ENCODE results near the gene MGAT5.

The MGAT5 gene

DNA sequence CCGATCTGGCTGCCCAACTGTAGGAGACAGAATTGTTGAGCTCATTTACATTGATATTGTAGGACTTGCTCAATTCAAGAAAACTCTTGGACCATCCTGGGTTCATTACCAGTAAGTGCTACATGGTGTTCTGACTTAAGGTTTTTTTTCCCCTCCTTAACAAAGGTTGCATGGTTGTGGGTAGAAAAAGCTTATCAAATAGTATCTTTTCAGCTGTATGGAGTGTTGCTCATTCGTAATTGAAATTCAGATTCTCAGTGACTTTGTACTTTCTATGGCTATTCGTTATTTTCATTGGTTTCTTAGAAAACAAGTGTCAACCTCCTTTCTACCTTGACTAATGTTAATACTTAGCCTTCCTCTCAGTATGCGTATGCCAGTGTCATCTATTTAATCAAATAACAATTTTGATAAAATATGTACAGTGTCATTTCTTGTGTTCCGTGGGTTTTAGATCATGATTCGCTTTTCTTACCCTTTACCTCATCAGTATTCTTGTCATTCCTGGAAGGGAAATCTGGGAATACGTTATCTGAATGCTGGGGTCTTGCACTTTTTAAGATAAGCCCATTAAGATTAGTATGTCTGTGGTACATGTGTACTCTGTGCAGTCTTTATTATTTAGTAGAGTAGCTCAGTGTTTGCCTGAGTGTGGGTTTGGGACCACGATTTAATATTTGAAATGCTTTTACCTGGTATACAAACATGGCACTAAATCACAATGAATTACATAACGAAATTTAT, 91.3 kb downstream of the MGAT5 start:
- no peak for DNase-seq

DNA sequence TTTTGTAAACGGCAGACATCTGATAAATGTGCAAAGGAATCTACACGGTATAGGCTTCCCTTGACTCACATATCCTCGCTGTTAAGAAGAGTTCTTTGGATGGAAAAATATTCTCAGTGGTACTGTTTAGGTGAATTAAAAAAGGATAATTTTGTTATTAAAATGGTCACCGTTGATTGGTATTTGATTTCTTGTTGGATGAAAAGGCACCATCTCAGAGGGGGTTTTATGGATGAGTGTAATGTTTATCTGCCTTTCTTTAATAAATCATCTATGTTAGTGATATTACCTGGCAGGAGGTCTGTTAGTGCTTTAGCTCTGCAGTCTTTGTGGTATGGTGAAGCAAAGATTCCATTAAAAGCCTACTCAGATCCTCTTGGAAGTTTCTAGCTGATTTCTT, 92.3 kb downstream of the MGAT5 start:
- no peak for DNase-seq

DNA sequence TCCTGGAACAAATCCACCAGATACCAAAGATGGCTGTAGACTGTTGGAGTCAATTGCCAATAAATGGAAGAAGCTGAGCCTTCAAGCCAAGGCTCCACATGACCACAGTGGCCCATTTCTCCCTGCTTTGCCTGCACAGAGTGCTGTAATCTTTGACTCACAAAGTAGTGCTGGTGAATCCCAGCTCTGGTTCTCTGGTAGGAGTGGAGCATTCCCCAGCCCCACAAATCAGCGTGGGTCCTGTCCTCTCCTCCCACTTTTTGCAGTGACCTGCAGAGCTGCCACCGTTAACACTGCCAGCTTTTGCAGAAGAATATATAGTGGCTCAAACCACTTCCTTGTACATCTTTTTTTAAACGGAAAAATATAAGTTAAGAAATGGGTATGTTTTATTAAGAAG, 93.9 kb downstream of the MGAT5 start:
- DNase-seq: no peak

DNA sequence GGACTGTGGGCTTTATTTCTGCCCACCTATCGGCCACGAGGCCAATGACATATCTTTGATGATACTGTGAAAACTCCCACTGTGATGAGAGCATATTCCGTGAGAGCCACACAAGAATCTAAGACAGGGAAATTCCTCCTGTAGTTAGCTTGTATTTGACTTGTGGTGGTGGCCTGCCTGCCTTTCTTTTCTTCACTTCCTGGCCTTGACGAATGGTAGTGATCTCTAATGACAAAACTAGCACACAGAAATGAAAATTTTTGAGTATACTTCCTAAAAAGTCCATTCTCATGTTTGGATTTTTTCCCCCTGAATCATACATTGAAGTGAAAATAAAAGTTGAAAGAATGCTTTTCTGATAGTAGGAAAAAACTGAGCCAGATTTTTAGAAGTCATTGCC, 94.4 kb downstream of the MGAT5 start:
- no peak for DNase-seq

DNA sequence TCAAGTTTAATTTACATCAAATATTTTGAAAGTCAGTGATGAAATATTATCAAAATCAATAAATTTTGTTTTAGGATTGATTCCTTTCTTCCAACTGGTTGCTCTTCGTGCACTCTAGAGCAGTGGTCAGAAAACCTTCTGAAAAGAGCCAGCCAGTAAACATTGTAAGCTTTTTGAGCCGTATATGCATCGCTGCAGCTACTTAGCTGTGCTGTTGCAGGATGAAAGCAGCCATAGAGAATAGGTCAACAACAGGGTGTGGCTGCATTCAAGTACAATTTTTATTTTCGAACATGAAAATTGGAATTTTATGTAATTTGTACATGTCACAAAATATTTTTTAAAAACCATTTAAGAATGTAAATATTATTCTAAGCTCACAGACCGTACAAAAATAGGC, 94.9 kb downstream of the MGAT5 start:
- no peak for DNase-seq

DNA sequence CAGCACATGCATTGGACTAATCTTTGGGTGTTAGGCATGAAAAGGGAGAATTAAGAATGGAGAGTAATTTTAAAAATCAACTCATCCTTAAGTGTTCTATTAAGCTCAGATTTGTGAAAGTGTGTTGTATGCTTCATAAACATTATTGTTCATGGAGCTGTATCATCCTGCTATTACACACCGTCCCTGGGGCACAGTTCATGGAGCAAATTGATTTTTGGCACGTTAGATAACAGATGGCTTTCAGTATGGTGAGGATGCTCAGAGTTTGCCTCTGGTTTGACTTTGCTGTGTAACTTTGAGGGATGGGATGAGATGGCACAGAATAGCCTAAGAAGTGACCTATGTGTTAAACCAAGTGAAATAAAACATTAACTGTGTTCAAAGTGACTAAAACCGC, 97.1 kb downstream of the MGAT5 start:
- DNase-seq: no peak

DNA sequence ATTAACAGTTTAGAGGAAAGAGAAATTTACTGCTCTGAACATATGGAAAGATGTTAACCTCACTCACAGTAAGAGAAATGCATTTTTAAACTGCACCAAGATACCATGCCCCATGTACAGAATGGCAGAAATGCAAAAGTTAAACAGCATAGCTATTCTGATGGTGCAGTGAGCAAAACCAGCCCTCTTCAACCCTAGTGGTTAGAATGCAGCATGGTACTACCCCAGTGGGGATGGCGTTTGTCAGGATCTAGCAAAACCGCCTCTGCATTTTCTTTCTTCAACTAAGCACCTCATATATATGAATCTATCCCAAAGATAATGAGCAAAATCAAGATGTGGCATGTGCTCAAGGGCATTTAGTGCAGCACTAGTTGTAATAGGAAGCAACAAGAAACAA, 98.0 kb downstream of the MGAT5 start:
- no peak for DNase-seq

DNA sequence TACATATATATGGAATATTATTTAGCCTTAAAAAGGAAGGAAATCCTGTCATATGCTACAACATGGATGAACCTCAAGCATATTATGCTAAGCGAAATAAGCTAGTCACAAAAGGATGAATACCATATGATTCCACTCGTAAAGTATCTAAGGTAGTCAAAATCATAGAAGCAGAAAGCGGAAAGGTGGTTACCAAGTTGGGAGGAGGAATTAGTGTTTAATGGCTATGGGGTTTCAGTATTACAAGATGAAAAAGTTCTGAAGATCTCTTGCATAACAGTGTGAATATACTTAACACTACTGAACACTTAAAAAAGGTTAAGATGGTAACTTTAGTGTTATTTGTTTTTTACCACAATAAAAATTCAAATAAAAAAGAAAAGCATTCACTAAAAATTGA, 99.0 kb downstream of the MGAT5 start:
- DNase-seq: no peak

DNA sequence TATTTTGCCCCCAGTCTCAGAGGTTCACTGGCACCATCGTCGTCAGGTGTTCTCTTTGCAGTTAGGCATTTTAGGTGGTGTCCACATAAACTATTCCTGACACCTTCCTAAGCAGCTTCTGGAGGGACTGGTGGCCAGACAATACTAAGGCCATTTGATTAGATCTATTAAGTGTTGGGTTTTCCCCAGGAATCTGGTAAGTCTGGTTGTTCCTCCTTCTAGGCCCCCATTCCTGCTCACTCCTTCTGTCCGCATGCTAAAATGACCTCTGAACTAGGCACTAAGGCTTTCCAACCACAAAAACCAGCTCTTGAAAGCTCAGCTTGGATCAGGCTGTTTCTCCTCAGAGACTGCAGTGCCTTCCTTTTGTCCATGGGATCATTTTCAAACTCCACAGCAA, 100.7 kb downstream of the MGAT5 start:
- no peak for DNase-seq

DNA sequence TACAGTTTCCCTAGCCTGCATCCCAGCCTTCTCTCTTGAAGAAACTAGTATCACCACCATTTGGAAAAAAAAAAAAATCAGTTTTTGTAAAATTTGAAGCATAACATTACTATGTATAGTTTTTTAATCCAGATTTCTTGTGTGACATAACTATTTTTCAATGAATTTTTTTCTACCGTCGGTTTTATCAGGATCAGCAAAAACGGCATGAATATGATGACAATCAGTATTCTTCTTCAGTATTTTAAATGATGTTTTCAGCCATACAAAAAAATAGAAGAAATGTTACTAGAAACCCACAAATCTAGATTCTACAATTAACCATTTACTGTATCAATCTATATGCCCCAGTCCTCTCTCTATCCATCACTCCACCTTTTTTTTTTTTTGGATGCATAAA, 103.9 kb downstream of the MGAT5 start:
- DNase-seq: no peak

DNA sequence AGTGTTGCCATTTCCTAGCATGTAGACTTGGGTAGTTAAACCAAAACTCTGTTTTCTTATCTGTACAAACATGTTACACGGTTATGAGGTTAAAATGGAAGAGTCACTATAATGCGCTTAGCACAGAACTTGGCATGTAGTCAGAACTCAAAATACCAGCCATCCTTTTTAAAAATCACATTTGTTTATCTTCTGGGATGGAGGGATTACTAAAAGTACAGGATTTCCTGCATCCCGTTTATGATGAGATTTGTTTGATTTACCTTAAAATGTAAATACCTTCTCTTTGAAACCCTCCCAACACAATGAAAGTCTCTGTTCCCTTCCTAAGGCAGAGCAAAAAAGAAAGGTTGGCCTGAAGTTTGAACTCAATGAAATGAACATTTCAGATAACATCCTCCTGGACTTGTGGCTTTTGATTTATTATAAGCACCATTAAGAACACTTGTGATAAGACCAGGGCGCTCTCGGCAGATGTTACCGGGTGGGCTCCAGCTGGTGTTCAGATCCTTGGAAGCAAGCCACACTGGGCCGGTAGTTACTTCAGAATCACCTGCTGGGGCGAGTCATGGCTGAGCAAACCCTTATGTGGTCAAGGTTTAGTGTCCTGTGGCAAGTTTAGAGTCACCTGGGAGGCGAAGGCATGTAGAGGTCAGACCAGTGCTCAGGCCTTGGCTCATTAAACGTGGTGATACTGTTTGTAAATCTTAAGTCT, 105.7 kb downstream of the MGAT5 start:
- DNase-seq: no peak

DNA sequence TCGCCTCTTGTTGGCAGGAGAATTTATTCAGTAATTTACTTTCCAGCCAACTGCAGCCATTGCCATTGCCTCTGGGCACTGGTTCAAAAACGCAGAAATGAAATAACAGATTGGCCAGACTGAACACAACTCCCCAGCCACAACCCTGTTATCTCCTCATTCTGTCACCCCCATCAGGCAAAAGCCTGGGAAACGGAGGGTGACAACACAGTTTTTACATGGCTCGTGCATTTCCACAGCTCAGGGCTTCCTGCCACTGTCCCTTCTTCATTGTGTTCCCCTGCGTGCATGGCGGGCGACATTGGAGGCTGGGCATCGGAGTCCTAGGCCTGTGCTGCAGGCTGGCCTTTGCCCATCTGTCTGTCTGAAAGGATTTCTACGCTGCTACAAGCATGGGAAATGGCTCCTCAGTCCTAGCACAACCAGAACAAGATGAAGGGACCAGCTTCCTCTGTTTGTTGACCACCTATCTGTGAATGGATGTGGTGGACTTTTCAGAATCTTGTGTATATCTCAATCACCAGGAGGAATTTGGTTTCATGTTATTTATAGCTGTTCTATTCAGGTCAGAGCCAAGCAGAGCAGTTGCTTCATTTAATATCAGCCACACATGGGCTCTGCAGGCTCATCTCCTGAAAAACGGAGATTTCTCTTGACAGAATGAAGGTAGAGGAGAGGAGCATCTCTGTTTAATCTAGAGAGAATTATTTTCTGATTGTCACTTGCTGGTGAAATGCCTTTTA, 107.0 kb downstream of the MGAT5 start:
- no peak for DNase-seq

DNA sequence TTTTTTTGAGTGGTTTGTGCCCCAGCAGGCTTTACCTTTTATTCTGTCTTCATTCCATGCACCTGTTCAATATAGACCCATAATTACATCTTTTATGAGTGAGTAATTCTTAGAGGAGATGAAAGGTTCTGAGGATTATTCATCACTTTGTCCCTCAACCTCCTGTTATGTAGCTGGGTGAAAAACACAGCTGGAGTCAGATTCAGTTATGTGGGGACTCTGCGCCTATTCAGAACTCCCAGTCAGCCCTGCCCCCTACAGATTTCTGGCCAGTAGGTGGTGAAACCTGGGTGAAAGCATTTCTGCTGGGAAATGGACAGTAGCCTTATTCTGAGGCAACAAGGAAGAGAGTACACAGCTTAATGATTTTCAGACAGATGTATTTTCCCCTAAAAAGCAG, 107.8 kb downstream of the MGAT5 start:
- no peak for DNase-seq

DNA sequence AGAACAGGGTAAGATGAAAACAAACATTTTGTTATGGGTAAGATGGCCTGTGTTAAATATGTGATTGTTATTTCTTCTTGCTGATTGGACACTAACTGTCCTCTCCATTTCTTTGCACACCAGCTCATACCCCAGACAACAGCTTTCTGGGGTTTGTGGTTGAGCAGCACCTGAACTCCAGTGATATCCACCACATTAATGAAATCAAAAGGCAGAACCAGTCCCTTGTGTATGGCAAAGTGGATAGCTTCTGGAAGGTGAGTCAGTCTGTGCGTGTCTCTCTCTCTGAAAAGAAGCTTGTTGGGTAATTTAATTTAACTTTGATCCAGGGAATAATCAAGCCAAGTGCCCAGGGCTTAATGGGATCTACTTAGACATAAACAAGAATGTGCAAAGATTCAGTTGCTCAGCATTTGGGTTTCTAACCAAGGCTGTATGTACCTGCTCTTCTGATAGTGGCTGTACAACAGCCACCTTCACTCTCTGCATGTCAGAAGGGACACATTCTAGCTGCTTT, 108.3 kb downstream of the MGAT5 start:
- DNase-seq: no peak

DNA sequence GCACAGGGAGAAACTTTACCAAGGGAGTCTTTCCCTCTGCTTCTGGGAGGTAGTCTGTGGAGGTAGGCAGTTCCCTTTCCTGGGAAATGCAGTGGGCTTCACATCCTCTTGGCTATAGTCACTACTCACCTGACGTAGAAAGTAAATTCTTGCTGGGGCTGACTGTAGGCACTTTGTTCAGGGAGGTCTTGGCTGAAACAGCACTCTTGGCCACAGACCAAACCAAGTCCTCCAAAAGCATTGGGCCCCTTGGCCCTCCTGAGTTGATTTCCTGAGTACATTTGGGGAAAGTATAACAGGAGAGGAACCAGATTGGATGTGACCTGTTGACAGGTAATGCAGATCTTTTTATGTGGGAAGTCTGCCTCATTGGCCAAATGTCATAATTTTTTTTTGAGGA, 108.9 kb downstream of the MGAT5 start:
- DNase-seq: no peak

DNA sequence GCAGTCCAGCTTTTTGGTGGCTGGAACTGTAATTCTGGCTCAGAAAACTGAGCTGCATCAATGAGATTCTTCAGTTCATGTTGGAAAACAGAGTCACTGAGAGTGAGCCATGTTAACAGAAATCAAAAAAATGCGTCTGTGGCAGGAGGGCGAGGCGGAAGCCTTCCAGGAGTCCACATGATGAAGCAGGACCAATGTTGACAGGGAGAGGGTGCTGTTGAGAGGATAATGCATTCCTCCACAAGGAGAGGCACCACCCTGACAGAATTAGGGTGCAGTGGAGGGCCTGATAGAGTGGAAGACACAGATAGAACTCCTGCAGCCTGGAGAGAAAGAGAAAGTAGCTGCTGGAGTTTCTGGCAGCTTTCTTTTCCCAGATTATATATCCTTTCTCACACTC, 111.5 kb downstream of the MGAT5 start:
- no peak for DNase-seq

DNA sequence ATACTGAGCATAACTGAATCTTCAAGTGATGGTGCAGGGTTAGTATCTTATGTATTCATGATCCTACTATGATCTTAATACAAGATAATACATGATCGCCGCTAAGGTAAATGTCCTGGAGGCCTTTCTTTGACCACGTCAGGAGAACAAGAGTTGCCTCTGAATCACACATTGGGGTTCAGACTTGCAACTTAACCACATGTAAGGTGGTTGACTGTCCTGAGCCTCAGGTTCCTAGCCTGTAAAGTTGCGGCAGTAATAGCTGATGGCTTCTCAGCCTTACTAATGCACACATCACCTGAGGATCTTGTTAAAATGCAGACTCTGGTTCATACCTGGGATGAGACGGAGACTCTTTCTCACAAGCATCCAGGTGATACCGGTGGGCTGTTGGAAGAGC, 112.5 kb downstream of the MGAT5 start:
- no peak for DNase-seq

DNA sequence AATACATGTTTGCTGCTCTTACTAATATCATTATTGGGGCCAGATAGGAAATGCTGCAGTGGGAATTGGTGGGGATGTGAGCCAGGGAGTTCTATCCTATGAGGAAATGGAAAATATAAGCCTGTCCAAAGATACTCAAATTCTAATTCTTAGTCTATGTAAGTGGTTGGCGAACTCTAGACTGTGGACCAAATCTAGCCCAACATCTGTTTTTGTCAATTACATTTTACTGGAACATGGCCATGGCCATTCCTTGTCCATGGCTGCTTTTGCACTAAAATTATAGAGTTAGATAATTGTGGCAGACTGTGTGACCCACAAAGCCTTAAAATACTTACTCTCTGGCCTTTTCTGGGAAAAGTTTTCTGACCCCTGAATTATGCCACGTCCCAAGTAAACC, 113.3 kb downstream of the MGAT5 start:
- no peak for DNase-seq

DNA sequence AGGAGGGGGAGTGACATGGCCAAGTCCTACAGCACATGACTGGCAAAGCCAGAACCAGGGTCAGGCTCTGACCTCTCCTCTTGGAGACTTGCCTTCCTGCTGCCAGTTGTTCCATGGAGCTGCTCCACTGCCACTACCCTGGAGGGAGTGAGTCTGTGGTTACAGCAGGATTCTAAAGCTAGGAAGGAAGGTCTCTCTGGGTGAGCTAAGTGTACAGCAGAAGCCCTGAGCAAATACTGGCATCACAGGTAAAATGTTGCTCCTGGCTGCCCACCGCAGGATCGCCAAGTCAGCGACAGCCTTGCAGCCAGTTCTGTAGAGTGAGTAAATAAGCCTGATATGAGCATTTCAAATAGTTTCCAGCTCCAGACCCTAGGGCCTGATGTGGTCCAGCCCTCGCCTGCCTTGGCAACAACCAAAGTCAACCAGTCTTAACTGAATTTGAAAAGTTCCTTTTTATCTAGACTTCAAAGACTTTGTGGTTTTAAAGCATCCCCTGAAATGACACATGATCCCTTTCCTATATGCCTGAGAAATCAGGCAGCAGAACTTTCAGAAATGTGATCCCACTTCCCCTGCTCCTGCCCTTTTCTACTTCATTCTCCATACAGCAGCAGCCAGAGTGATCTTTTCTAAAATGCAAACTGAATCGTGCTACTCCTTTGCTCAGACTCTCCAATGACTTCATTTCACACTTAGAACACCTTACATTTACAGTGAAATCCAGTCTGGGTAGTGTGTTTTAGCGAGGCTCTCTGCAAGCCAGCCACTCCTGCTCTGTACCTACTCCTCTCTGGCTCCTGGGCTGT, 114.3 kb downstream of the MGAT5 start:
- DNase-seq: no peak

DNA sequence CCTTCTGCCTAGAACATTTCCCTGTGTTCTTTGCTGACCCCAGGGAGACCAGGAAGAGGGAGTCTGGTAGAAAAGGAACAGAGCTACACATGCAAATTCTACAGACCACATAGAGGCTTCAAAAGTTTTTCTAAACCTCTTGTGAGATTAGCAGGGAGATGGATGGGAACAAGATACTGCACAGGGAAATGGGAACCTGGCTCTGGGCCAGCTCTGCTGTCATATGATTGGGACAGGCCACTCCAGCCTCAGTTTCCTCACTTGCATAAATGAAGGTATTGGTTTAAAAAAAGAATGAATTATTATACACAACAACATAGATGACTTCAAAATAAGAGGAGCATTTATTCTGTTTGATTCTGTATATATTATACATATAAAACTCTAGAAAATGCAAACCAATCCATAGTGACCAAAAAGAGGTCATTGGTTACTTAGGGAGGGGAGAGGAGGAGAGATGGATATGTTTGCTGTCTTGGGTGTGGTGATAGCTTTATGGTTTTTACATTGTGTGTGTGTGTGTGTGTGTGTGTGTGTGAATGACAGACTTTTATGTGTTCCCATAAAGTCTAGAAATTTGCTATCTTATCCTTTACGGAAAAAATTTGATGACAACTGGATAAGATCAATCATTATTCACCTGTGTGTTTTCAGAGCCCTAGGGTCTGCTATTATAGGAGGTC, 115.5 kb downstream of the MGAT5 start:
- no peak for DNase-seq

DNA sequence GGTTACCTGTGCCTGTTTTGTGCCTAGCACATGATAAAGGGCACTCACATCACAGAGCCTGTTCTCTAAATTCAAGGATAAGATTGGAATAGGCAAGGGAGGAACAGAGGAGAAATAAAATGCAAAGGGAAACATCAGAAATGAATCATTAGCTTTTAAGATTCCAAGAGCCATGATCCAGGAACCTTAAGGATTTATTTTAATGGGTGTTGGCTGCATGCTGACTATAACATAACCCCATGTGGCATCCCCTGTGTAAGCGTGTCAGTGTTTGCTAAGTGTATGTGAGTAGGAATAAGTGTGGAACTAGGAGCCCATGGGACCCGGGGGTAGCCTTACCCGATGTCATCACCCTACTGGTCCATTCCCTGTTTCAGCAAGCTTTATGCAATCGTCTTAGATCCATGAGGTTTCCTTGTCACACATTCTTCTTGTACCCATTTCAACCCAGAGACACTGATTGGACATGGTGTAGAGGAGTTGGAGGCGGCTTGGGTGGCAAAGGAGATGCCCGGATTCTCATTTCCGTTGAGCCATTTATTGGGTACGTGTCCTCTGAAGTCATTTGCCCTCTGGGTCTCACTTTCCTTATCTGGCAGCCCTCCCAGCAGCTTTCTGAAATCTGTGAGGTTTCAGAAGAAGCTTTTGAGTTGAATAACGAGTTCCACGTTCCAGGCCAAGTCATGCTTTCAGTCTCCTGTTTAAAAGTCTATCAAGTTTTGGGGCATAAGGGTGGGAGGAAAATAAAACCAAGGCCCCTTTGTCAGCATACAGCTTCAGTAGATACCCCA, 117.0 kb downstream of the MGAT5 start:
- DNase-seq: no peak

DNA sequence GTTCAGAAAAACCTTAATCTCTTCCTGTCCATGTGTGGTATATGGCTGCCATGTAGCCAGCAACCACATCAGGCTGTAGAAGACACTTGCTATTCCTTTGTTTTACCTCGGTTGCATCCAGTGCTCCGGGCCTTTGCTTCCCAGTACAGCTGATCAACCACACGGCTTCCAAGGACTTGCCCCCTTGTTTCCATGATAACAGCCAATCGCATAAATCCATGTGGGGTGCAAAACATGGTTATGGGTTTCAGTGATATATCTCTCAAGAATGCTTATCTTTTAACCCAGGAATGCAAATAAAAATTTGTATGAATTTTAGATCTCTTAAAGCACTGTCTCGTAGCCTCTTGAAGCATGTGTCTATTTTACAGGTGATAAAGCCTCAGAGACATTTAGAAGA, 118.3 kb downstream of the MGAT5 start:
- no peak for DNase-seq
